ENCODE measurements around the gene PRKCB.

GRCh38 chr16:23838485-23839142 lies 2.8 kb downstream of the PRKCB start:
- TF ChIP-seq POLR2A (IDR thresholded peaks at IDR 0.05) (no peak), CTCF (IDR thresholded peaks at IDR 0.05 in 4 of 5, conservative IDR thresholded peaks at IDR 0.05 in 1 of 5) (no peak)

Data from gastrocnemius medialis (tissue), 4 donors.